GM18498 (cell line): ENCODE results near the gene RIC8A.

Experiments used
- ATAC-seq: cut with Tn5 transposase; IDR thresholded peaks from one replicate; pipeline ENCODE4 v1.9.1; 2021; ENCODE audit warnings: mild to moderate bottlenecking, moderate library complexity; ENCODE audit not compliant: unreplicated experiment

The RIC8A gene

DNA sequence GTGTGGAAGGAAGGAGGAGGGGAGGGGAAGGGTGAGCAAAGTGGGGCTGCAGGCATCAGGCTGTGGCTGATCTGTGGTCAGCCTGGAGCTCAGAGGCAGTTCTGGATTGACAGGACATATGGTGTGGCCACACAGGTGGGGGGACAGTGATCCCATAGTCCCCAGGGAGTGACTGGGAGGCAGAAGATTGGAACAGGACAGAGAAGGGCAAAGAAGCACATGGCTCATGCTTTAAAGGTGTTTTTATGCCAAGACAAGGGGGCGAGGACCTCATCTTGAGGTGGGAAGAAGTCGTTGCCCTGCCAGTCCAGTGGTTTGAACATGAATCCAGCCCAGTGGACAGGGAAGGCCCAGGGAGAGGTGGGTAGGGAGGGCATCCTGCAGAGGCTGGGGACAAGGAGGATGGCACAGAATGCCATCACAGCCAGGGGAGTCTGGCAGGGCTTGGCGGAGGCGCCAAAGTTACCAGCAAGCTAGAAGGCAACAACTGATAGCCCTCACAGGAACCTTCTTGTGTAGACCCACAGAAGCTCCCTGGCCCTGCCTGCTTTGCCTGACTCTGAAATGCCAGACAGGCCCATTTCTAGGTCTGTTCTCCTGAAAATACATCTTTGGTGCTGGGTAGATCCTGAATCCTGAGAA, 3.4 kb upstream of the RIC8A start:
- ATAC-seq: no peak

DNA sequence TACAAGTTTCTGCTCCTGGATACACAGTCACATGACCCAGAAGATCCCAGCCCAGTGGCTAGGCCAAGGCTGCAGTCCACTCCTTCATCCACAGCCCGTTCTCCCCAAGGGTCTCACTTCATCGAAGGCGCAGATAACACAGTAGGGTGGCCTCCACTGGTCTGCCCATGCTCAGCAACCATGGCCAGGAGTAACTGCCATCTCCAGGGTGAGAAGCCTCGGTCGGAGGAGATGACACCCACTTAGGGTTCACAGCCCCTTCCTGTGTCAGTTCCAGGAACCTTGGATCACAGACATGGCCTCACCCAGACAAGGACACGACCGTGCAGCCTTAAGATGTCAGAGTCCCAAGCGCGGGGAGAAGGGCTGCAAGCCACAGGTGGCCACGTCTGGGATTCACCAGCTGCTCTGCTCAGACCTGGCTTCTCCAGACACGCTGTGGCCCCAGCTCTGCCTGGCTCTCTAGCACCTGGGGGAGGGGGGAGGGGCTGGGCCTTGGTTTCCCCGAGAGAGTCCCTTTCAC, 2.9 kb upstream of the RIC8A start:
- ATAC-seq: no peak

DNA sequence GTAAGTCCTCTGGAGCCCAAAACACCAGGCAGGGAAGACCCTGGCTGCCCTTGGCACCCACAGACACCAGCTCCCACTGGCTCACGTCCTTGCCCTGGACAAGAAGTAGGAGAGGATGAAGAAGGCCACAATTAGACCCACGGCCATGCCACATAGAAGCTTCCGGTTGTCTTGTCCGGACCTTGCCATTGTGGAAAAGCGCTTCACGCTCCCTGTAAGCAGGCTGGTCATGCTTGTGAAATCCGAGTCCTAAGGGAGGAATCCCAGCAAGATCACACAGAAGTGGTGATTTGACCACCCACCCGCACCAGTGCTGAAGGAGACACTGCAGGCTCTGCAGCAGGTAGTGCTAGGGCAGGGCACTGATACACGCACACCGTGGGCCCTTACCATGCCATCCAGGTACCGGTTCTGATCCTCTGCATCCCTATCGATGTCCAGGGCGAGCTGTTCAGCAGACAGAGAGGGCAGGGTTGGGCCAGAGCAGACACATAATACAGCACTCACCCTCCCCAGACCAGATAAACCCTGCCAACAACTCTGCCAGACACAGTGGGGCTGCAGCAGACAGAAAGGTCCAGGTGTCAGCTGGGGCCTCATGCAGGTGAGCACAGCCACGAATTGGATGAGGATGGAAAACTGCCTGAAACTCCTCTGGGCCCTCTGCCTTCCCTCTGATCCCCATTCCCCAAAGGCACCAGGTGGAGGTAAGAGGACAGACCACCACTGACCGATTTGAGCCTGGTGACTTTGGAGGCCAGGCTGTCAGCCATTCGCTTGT, 2.1 kb upstream of the RIC8A start:
- no peak for ATAC-seq

DNA sequence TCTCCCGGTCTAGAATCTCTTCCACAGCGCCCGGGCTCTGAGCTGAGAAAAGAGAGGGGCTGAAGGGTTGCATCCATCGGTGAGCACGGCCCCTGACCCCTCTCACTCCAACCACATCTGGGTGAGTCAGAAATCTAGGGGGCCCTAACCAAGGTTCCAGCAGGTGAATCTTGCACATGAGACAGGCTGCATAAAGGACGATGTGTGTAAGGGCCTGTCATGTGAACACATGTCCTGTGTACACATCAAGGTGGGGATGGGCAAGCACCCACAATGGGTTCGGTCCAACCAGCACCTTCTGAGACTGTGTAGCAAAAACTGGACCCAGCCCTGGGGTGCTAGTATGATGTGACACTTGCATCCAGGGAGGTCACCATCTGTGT, 1.5 kb upstream of the RIC8A start:
- ATAC-seq: no peak

DNA sequence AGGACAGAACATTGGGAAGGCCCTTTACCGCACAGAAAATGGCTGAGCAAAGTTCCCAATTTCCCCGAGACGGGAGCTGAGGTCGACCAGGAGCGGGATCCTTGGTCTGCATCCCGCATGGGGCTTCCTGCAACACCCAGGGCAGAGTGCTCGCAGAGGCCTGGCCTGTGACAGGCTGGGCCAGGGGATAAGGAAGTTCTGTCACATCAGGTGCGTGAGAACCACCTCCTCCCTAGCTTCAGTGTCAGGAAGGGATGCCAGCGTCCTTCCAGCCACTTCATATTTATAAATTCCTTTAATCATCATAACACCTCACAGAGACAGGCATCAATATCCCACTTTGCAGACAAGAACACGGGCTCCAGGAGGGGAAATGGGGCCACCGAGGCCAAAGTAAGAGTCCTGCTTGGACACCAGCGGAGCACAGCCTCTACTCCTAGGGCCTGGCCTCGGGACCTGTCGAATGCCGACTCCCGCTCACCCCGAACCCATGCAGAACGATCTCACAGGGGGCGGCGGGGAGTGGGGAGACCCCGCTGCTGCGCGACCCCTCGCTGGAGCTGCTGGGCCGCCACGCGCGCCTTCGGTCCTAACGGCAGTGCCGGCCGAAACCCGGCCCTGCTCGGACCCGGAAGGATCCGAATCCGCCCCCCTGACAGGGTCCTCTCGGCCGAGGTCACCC, 841 bp upstream of the RIC8A start:
- peak; percentile 1 for ATAC-seq

DNA sequence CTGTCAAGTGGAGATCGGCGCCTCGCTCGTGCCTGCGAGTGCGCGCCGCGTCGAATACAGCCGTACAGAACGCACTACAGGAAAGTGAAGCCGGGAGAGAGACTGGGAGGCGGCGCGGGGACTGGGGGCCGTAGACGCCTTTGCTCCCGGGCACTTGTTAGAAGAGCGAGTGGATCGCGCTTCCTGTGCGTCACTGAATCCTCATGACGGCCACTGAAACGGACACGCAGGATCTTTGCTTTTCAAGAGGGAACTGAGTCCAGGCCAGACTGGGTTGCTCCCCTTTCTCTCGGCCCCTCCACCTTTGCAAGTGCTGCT, 314 bp downstream of the RIC8A start:
- ATAC-seq: peak; percentile 1

DNA sequence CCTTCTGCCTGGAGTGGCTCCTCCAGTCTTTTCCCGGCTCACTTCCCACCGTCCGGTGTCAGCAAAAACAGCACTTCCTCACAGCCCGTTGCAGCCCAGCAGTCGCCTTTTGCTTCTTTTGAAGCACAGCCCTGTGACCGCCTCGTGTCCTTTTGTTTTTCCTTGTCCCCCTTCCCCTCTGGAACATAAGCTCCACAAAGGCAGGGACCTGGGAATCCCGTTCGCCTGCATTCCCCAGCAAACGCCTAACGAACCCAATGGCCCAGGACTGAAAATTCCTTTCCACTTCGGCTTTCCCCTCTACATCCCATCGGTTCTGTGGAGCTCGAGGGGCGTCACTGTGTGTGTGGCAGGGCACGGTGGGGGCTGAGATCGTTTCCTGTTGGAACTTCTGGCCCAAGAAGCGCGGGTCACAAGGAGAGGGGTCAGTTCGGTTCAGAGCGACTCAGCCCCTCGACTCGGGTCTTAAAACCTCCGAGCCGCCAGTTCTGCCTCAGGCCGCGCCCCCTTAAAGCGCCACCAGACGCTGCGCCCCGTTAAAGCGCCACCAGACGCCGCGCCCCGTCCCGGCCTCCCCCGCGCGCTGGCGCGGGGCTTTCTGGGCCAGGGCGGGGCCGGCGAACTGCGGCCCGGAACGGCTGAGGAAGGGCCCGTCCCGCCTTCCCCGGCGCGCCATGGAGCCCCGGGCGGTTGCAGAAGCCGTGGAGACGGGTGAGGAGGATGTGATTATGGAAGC, 841 bp downstream of the RIC8A start:
- peak; percentile 46 for ATAC-seq

GRCh38 chr11:208917-209260, 1.4 kb downstream of the RIC8A start:
- ATAC-seq: peak; percentile 0

DNA sequence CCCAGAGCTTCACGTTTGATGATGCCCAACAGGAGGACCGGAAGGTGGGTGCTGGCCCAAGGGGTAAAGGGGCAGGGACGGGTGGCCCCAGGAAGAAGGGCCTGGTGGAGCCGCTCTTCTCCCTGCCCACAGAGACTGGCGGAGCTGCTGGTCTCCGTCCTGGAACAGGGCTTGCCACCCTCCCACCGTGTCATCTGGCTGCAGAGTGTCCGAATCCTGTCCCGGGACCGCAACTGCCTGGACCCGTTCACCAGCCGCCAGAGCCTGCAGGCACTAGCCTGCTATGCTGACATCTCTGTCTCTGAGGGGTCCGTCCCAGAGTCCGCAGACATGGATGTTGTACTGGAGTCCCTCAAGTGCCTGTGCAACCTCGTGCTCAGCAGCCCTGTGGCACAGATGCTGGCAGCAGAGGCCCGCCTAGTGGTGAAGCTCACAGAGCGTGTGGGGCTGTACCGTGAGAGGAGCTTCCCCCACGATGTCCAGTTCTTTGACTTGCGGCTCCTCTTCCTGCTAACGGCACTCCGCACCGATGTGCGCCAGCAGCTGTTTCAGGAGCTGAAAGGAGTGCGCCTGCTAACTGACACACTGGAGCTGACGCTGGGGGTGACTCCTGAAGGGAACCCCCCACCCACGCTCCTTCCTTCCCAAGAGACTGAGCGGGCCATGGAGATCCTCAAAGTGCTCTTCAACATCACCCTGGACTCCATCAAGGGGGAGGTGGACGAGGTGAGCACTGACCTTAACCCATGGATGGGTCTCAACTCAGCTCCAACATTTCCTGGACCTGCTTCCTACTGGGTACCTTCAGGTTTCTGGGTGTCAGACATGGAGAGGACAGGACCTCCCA, 2.0 kb downstream of the RIC8A start:
- ATAC-seq: no peak

DNA sequence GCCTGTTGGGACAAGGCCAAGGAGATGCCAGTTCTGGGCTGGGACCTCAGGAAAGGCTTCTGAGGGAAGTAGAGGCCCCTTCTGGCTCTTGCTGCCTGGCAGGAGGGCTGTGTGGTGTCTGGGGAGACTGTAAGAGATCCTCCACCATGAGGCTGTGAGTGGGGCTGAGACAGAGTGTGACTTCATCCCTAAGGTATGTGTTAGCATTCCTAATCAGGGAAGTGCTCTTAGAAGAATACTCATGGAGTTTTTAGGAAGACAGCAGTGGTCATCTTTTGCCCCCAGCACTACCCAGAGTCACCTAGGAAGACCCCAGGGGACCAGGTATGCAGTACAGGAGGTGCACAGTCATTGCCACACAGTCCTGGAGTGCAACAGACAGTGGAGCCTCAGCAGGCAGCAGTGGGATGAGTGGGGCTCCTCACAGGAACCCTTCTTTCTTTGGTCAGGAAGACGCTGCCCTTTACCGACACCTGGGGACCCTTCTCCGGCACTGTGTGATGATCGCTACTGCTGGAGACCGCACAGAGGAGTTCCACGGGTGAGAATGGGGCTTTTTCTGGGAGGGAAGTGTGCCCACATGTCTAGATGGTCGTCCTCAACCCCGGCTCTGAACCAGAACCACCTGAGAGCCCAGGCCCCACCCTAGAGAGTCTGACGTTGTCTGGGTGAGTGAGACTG, 2.8 kb downstream of the RIC8A start:
- no peak for ATAC-seq

GRCh38 chr11:210803-211180, 3.3 kb downstream of the RIC8A start:
- no peak for ATAC-seq

- ATAC-seq: no peak
Observed at GRCh38 chr11:211295-211694, 3.8 kb downstream of the RIC8A start.

- no peak for ATAC-seq
Observed at GRCh38 chr11:211741-212140, 4.2 kb downstream of the RIC8A start.

- no peak for ATAC-seq
Observed at GRCh38 chr11:212150-213100, 4.9 kb downstream of the RIC8A start.

DNA sequence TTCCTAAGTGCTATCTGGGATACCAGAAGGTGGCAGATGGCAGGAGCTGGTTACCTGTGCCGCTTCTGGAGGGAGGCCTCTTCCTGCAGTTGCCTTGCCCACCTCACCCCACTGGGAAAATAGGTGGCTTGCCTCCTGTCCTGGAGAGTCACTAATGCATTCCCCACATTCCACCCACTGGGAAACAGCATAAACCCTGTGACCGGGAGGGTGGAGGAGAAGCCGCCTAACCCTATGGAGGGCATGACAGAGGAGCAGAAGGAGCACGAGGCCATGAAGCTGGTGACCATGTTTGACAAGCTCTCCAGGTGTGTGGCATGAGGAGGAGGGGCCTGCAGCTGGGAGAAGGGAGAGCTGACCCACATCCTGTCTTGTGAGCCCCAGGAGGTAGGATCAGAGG, 5.6 kb downstream of the RIC8A start:
- ATAC-seq: no peak

GRCh38 chr11:214083-214482, 6.6 kb downstream of the RIC8A start:
- ATAC-seq: no peak

GRCh38 chr11:215581-216037, 8.1 kb downstream of the RIC8A start:
- no peak for ATAC-seq

DNA sequence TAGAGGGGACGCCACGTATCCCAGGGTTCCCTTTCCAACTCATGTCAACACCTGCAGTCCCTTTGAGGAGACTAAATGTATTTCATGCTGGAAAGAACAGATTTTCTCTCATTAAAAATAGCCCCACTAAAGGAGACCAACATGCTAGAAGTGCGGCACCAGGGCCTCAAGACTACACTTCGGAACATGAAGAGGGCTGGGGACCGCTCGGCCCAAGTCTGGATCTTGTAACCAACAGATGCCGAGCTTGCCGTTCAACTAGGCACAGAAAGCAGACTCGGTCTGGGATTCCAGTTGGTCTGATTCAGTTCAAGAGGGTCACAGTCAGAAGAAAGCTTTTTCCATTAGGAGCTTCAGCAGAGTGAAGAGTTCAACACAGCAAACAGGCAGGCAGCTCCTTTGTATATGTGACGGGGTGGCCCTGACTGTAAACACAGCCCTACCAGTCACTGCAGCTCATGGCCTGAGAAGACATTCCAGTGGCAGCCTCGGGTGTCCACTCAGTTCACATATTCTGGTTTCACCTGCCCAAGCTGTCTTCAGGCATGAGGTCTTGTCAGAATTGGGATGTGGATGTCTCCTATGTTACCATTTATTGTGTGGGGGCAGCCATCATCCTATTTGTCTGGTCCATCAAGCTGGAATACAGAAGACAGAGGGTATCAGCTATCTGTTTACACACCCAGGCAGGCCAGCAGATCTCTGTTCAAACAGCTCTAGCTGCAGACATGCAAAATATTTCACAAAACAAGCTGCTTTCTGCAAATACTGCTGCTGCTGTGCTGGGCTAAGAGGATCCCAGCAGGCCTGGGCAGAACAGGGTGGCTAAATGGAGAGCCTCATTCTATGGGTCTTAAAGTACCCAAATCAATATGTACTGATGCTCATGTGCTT, 8.8 kb downstream of the RIC8A start:
- ATAC-seq: no peak
